ENCODE measurements around the gene DTX3L. TPM values are rescaled to one million over a fixed set of nuclear protein-coding genes. Genes with fewer than 3 reads are reported as not detected.

The DTX3L gene
- polyA plus RNA-seq, 2 donors = 5.9 to 6.4 TPM

- Histone ChIP-seq H3K4me3 (ENCODE audit: low read depth in 1 of 2, low read length in 2 of 2) (no peak overlapping the region), H3K36me3 (ENCODE audit: control insufficient read depth in 2 of 2, insufficient read depth in 2 of 2, low read length in 1 of 2) (no peaks in the 10 kb centered on the region), H3K27ac (ENCODE audit: low read depth in 2 of 2, low read length in 1 of 2) (no peak overlapping the region), H3K9me3 (ENCODE audit: control insufficient read depth in 2 of 2, insufficient read depth in 1 of 2, low read depth in 1 of 2, low read length in 1 of 2) (no peaks in the 10 kb centered on the region), H3K4me1 (ENCODE audit: control insufficient read depth in 2 of 2, insufficient read depth in 2 of 2, low read length in 1 of 2) (no peaks in the 10 kb centered on the region), H3K27me3 (ENCODE audit: control insufficient read depth in 1 of 2, insufficient read depth in 2 of 2, low read length in 2 of 2) (no peaks in the 10 kb centered on the region)
- WGBS, 2 donors = 88 to 91% methylated on average over 2 of the region's 2 CpGs
Observed at GRCh38 chr3:122590610-122591009, 26.5 kb downstream of the DTX3L start.

GRCh38 chr3:122594025-122594424 lies 29.9 kb downstream of the DTX3L start:
- no peaks in the 10 kb centered on the region for H3K27me3 ChIP-seq (ENCODE audit: control insufficient read depth in 1 of 2, insufficient read depth in 2 of 2, low read length in 2 of 2)
- H3K27ac ChIP-seq (ENCODE audit: low read depth in 2 of 2, low read length in 1 of 2) = no peak overlapping the region
- no peaks in the 10 kb centered on the region for H3K9me3 ChIP-seq (ENCODE audit: control insufficient read depth in 2 of 2, insufficient read depth in 1 of 2, low read depth in 1 of 2, low read length in 1 of 2)
- H3K4me3 ChIP-seq (ENCODE audit: low read depth in 1 of 2, low read length in 2 of 2) = no peak overlapping the region
- H3K36me3 ChIP-seq (ENCODE audit: control insufficient read depth in 2 of 2, insufficient read depth in 2 of 2, low read length in 1 of 2) = no peaks in the 10 kb centered on the region
- no peaks in the 10 kb centered on the region for H3K4me1 ChIP-seq (ENCODE audit: control insufficient read depth in 2 of 2, insufficient read depth in 2 of 2, low read length in 1 of 2)

DNA sequence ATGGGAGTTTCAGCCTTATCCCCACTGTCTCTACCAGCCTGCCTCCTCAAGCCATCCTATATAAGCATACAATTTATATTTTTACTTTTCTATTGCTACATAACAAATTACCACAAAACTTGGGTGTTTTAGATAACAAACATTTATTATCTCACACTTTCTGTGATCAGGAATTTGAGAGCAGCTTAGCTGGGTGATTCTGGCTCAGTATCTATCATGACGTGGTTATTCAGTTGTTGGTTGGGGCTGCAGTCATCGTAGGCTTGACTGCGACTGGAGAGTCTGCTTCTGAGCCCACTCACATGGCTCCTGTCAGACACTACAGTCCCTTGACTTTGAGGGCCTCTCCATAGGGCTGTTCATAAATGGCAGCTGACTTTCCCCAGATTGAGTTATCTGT lies 34.0 kb downstream of the DTX3L start:
- Histone ChIP-seq H3K4me1 (ENCODE audit: control insufficient read depth in 2 of 2, insufficient read depth in 2 of 2, low read length in 1 of 2) (no peaks in the 10 kb centered on the region), H3K9me3 (ENCODE audit: control insufficient read depth in 2 of 2, insufficient read depth in 1 of 2, low read depth in 1 of 2, low read length in 1 of 2) (no peaks in the 10 kb centered on the region), H3K27ac (ENCODE audit: low read depth in 2 of 2, low read length in 1 of 2) (no peak overlapping the region), H3K36me3 (ENCODE audit: control insufficient read depth in 2 of 2, insufficient read depth in 2 of 2, low read length in 1 of 2) (no peaks in the 10 kb centered on the region), H3K27me3 (ENCODE audit: control insufficient read depth in 1 of 2, insufficient read depth in 2 of 2, low read length in 2 of 2) (no peaks in the 10 kb centered on the region), H3K4me3 (ENCODE audit: low read depth in 1 of 2, low read length in 2 of 2) (no peak overlapping the region)
- 90% methylated on average over 3 of the region's 3 CpGs for WGBS, 2 donors

- H3K4me3 ChIP-seq (ENCODE audit: low read depth in 1 of 2, low read length in 2 of 2) = no peak overlapping the region
Observed at GRCh38 chr3:122598556-122598955, 34.4 kb downstream of the DTX3L start.

DNA sequence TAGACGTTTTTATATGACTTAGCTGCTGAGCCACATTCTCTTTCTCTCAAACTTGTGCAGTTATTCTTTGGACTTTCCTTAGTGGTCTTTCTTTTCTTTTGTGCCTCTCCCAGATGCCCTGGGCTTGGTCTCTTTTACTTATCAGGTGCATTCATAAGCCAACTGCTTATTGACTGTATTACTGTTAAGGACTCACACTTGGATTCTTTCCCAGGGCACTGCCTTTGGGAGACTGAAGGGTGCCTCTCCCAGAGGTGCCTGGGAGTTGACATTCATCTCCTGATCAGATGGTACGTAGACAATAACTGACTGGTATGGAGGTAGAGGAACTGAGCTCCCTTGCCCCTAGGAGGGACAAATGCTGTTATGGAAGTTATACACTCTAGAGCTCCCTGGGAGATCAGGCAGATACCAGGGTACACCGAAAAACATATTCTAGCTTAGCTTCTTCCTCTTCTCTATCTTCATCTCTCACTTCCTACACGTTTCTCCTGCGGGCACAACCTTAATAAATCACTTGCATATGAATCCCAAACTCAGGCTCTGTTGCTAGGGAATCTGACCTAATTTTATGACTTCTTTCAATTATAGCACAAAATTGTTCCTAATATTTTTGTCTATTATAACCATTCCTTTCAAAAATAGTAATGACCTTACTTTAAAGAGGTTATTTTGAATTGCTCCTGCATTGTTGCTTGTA lies 38.0 kb downstream of the DTX3L start:
- H3K9me3 ChIP-seq (ENCODE audit: control insufficient read depth in 2 of 2, insufficient read depth in 1 of 2, low read depth in 1 of 2, low read length in 1 of 2) = no peaks in the 10 kb centered on the region
- no peaks in the 10 kb centered on the region for H3K4me1 ChIP-seq (ENCODE audit: control insufficient read depth in 2 of 2, insufficient read depth in 2 of 2, low read length in 1 of 2)
- WGBS, 2 donors = 64 to 69% methylated on average over 5 of the region's 5 CpGs
- H3K36me3 ChIP-seq (ENCODE audit: control insufficient read depth in 2 of 2, insufficient read depth in 2 of 2, low read length in 1 of 2) = no peaks in the 10 kb centered on the region
- no peak overlapping the region for H3K4me3 ChIP-seq (ENCODE audit: low read depth in 1 of 2, low read length in 2 of 2)
- no peaks in the 10 kb centered on the region for H3K27me3 ChIP-seq (ENCODE audit: control insufficient read depth in 1 of 2, insufficient read depth in 2 of 2, low read length in 2 of 2)
- no peak overlapping the region for H3K27ac ChIP-seq (ENCODE audit: low read depth in 2 of 2, low read length in 1 of 2)

More at GRCh38 chr3:122598556-122598955, 34.4 kb downstream of the DTX3L start:
- H3K4me1 ChIP-seq (ENCODE audit: control insufficient read depth in 2 of 2, insufficient read depth in 2 of 2, low read length in 1 of 2) = no peaks in the 10 kb centered on the region
- H3K36me3 ChIP-seq (ENCODE audit: control insufficient read depth in 2 of 2, insufficient read depth in 2 of 2, low read length in 1 of 2) = no peaks in the 10 kb centered on the region
- H3K27ac ChIP-seq (ENCODE audit: low read depth in 2 of 2, low read length in 1 of 2) = no peak overlapping the region
- H3K9me3 ChIP-seq (ENCODE audit: control insufficient read depth in 2 of 2, insufficient read depth in 1 of 2, low read depth in 1 of 2, low read length in 1 of 2) = no peaks in the 10 kb centered on the region
- 62 to 91% methylated on average over 4 of the region's 4 CpGs for WGBS, 2 donors
- no peaks in the 10 kb centered on the region for H3K27me3 ChIP-seq (ENCODE audit: control insufficient read depth in 1 of 2, insufficient read depth in 2 of 2, low read length in 2 of 2)

- H3K9me3 ChIP-seq (ENCODE audit: control insufficient read depth in 2 of 2, insufficient read depth in 1 of 2, low read depth in 1 of 2, low read length in 1 of 2) = no peaks in the 10 kb centered on the region
- no peaks in the 10 kb centered on the region for H3K36me3 ChIP-seq (ENCODE audit: control insufficient read depth in 2 of 2, insufficient read depth in 2 of 2, low read length in 1 of 2)
- H3K4me1 ChIP-seq (ENCODE audit: control insufficient read depth in 2 of 2, insufficient read depth in 2 of 2, low read length in 1 of 2) = no peaks in the 10 kb centered on the region
- H3K27ac ChIP-seq (ENCODE audit: low read depth in 2 of 2, low read length in 1 of 2) = no peak overlapping the region
- no peaks in the 10 kb centered on the region for H3K27me3 ChIP-seq (ENCODE audit: control insufficient read depth in 1 of 2, insufficient read depth in 2 of 2, low read length in 2 of 2)
- no peak overlapping the region for H3K4me3 ChIP-seq (ENCODE audit: low read depth in 1 of 2, low read length in 2 of 2)
- WGBS, 2 donors = 85 to 87% methylated on average over 2 of the region's 2 CpGs
Observed at GRCh38 chr3:122603056-122603455, 38.9 kb downstream of the DTX3L start.

- H3K27ac ChIP-seq (ENCODE audit: low read depth in 2 of 2, low read length in 1 of 2) = no peak overlapping the region
- H3K4me3 ChIP-seq (ENCODE audit: low read depth in 1 of 2, low read length in 2 of 2) = no peak overlapping the region
- no peaks in the 10 kb centered on the region for H3K27me3 ChIP-seq (ENCODE audit: control insufficient read depth in 1 of 2, insufficient read depth in 2 of 2, low read length in 2 of 2)
- WGBS, 2 donors = 60 to 63% methylated on average over 4 of the region's 4 CpGs
- no peaks in the 10 kb centered on the region for H3K36me3 ChIP-seq (ENCODE audit: control insufficient read depth in 2 of 2, insufficient read depth in 2 of 2, low read length in 1 of 2)
- H3K4me1 ChIP-seq (ENCODE audit: control insufficient read depth in 2 of 2, insufficient read depth in 2 of 2, low read length in 1 of 2) = no peaks in the 10 kb centered on the region
- no peaks in the 10 kb centered on the region for H3K9me3 ChIP-seq (ENCODE audit: control insufficient read depth in 2 of 2, insufficient read depth in 1 of 2, low read depth in 1 of 2, low read length in 1 of 2)
Observed at GRCh38 chr3:122606330-122606729, 42.2 kb downstream of the DTX3L start.

DNA sequence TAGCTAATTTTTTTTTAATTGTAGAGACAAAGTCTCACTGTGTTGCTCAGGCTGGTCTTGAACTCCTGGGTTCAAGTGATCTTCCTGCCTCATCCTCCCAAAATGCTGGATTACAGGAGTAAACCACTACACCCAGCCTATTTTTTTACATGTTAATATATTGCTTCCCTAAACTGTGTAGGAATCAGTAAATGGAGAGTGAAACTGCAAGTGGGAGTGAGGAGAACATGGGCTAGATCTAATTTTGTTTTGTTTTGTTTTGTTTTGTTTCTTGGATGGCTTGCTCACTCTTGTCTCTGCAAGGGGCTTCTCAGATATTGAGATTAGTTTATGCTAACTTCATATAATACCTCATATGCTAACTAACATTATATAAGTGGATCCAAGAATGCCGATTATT lies 44.8 kb downstream of the DTX3L start:
- Histone ChIP-seq H3K27me3 (ENCODE audit: control insufficient read depth in 1 of 2, insufficient read depth in 2 of 2, low read length in 2 of 2) (no peaks in the 10 kb centered on the region), H3K27ac (ENCODE audit: low read depth in 2 of 2, low read length in 1 of 2) (no peak overlapping the region), H3K4me1 (ENCODE audit: control insufficient read depth in 2 of 2, insufficient read depth in 2 of 2, low read length in 1 of 2) (no peaks in the 10 kb centered on the region), H3K4me3 (ENCODE audit: low read depth in 1 of 2, low read length in 2 of 2) (no peak overlapping the region), H3K9me3 (ENCODE audit: control insufficient read depth in 2 of 2, insufficient read depth in 1 of 2, low read depth in 1 of 2, low read length in 1 of 2) (no peaks in the 10 kb centered on the region), H3K36me3 (ENCODE audit: control insufficient read depth in 2 of 2, insufficient read depth in 2 of 2, low read length in 1 of 2) (no peaks in the 10 kb centered on the region)
- WGBS, 2 donors = 95% methylated on average over 1 of the region's 1 CpG

DNA sequence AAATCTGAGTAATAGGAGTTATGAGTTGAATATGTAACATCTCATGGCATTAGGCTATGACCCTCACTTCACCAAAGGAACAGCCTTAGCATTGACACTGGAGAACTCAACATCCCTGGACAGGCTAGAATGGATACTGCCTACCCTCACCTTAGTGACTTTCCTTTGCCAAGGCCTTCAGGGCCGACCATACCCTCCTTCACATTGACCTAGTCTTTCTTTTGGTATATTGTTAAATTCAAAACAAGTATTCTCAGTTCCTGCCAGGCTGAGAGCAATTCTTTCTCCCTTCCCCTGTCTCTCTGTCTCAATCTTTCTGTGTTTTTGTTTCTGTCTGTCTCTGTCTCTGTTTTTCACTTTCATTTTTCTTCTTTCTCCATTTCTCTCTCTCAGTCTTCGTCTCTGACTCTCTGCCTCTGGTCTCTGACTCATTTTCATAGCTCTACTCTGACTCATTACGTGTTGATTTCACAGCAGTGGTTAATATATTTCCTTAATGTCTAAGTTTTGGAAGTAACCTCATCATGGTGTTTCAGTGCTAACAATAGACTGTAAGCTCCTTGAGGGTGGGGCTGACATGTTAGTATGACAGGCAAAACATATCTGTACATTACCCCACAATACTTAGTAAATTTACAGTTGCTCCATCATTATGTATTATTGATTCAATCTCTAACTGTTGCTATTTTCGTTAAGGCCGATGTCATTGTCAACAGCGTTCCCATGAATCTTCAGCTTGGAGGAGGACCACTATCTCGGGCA lies 45.8 kb downstream of the DTX3L start:
- Histone ChIP-seq H3K36me3 (ENCODE audit: control insufficient read depth in 2 of 2, insufficient read depth in 2 of 2, low read length in 1 of 2) (no peaks in the 10 kb centered on the region), H3K4me3 (ENCODE audit: low read depth in 1 of 2, low read length in 2 of 2) (no peak overlapping the region), H3K27me3 (ENCODE audit: control insufficient read depth in 1 of 2, insufficient read depth in 2 of 2, low read length in 2 of 2) (no peaks in the 10 kb centered on the region), H3K4me1 (ENCODE audit: control insufficient read depth in 2 of 2, insufficient read depth in 2 of 2, low read length in 1 of 2) (no peaks in the 10 kb centered on the region), H3K9me3 (ENCODE audit: control insufficient read depth in 2 of 2, insufficient read depth in 1 of 2, low read depth in 1 of 2, low read length in 1 of 2) (no peaks in the 10 kb centered on the region), H3K27ac (ENCODE audit: low read depth in 2 of 2, low read length in 1 of 2) (no peak overlapping the region)
- 71 to 76% methylated on average over 7 of the region's 7 CpGs for WGBS, 2 donors

DNA sequence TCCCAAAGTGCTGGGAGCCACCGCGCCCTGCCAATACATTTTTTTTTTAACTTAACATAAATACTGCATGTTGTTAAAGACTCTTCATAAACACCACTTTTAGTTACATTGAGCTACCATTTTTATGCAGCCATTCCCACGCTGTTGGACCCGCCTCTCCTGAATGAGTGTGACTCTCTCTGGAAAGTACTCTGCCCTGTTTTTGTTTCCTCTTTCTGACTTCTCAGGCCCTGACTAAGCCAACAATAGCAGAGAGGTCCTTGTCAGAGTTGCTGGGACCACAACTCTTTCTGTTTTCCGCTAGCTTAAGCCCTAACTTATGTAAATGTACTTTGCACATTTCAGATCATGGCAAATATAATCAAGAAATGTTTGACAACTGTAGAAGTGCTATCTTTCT lies 48.6 kb downstream of the DTX3L start:
- Histone ChIP-seq H3K27ac (ENCODE audit: low read depth in 2 of 2, low read length in 1 of 2) (no peak overlapping the region), H3K9me3 (ENCODE audit: control insufficient read depth in 2 of 2, insufficient read depth in 1 of 2, low read depth in 1 of 2, low read length in 1 of 2) (no peaks in the 10 kb centered on the region), H3K27me3 (ENCODE audit: control insufficient read depth in 1 of 2, insufficient read depth in 2 of 2, low read length in 2 of 2) (no peaks in the 10 kb centered on the region), H3K36me3 (ENCODE audit: control insufficient read depth in 2 of 2, insufficient read depth in 2 of 2, low read length in 1 of 2) (no peaks in the 10 kb centered on the region), H3K4me1 (ENCODE audit: control insufficient read depth in 2 of 2, insufficient read depth in 2 of 2, low read length in 1 of 2) (no peaks in the 10 kb centered on the region), H3K4me3 (ENCODE audit: low read depth in 1 of 2, low read length in 2 of 2) (no peak overlapping the region)
- WGBS, 2 donors = 86 to 94% methylated on average over 5 of the region's 5 CpGs

All from esophagus (tissue), 2 donors.